HUES64 (cell line): Measurements from ENCODE around the gene SHQ1.

Experiments used
- H3K27ac ChIP-seq: 2 replicates; pipeline ENCODE4 v1.7.0; 2013; ENCODE audit warnings: low read depth, low read length, inconsistent platforms
- H3K27me3 ChIP-seq: 2 replicates; pipeline ENCODE4 v1.6.1; 2013; ENCODE audit warnings: mild to moderate bottlenecking, low read length; ENCODE audit not compliant: insufficient read depth
- H3K36me3 ChIP-seq: 2 replicates; pipeline ENCODE4 v1.6.1; 2013; ENCODE audit warnings: mild to moderate bottlenecking, low read length; ENCODE audit not compliant: insufficient read depth
- H3K4me1 ChIP-seq: 2 replicates; pipeline ENCODE4 v1.6.1; 2013; ENCODE audit warnings: mild to moderate bottlenecking, low read length, moderate library complexity; ENCODE audit not compliant: insufficient read depth
- H3K4me3 ChIP-seq: 2 replicates; pipeline ENCODE4 v1.5.1; 2013; ENCODE audit warnings: mild to moderate bottlenecking, low read length, moderate library complexity
- H3K9ac ChIP-seq: 2 replicates; pipeline ENCODE4 v1.6.1; 2013; ENCODE audit warnings: mild to moderate bottlenecking, low read depth, low read length
- H3K9me3 ChIP-seq: 2 replicates; pipeline ENCODE4 v1.6.1; 2013; ENCODE audit warnings: low read depth, low read length; ENCODE audit not compliant: insufficient read depth
- WGBS: fragments of 150-250, 120-280 bp; methylation state at CpG from one replicate; pipeline ENCODE4 v1.1.7; 2013; ENCODE audit warnings: missing lambda C conversion rate; 5-methylcytosine and 5-hydroxymethylcytosine counted together

Gene SHQ1

GRCh38 chr3:72846166-72846565 is 2.1 kb downstream of the SHQ1 start:
- Histone ChIP-seq H3K36me3 (peaks cover 12% of the 10 kb centered on the region), H3K27me3 (peaks cover 36% of the 10 kb centered on the region), H3K9ac (no peak overlapping the region), H3K9me3 (no peaks in the 10 kb centered on the region), H3K27ac (no peak overlapping the region), H3K4me3 (no peak overlapping the region), H3K4me1 (peaks cover 3% of the 10 kb centered on the region; the same call in 1 of the 2 replicates)
- 94% methylated on average over 10 of the region's 10 CpGs for WGBS

GRCh38 chr3:72844436-72844993 is 3.7 kb downstream of the SHQ1 start:
- 92% methylated on average over 1 of the region's 1 CpG for WGBS
- peaks cover 24% of the 10 kb centered on the region for H3K36me3 ChIP-seq
- H3K4me3 ChIP-seq: no peak overlapping the region
- H3K27ac ChIP-seq: no peak overlapping the region
- H3K4me1 ChIP-seq: peaks cover 3% of the 10 kb centered on the region; the same call in 1 of the 2 replicates
- peaks cover 25% of the 10 kb centered on the region for H3K27me3 ChIP-seq
- no peaks in the 10 kb centered on the region for H3K9me3 ChIP-seq
- H3K9ac ChIP-seq: no peak overlapping the region

- Histone ChIP-seq H3K36me3 (peaks cover 53% of the 10 kb centered on the region), H3K9ac (no peak overlapping the region)
These were observed 9.2 kb downstream of the SHQ1 start for GRCh38 chr3:72839057-72839456.

GRCh38 chr3:72836923-72837322 is 11.3 kb downstream of the SHQ1 start:
- Histone ChIP-seq H3K36me3 (peaks cover 52% of the 10 kb centered on the region), H3K9ac (no peak overlapping the region), H3K4me3 (no peak overlapping the region), H3K4me1 (no peaks in the 10 kb centered on the region), H3K27me3 (no peaks in the 10 kb centered on the region), H3K9me3 (no peaks in the 10 kb centered on the region), H3K27ac (no peak overlapping the region)
- 92% methylated on average over 3 of the region's 3 CpGs for WGBS

More at GRCh38 chr3:72839057-72839456, 9.2 kb downstream of the SHQ1 start:
- H3K9me3 ChIP-seq: no peaks in the 10 kb centered on the region
- H3K27me3 ChIP-seq: no peaks in the 10 kb centered on the region
- no peak overlapping the region for H3K4me3 ChIP-seq
- H3K27ac ChIP-seq: no peak overlapping the region
- H3K4me1 ChIP-seq: no peaks in the 10 kb centered on the region
- WGBS: 95% methylated on average over 3 of the region's 3 CpGs

- 98% methylated on average over 3 of the region's 3 CpGs for WGBS
- Histone ChIP-seq H3K9ac (no peak overlapping the region), H3K27ac (no peak overlapping the region), H3K4me3 (no peak overlapping the region), H3K9me3 (no peaks in the 10 kb centered on the region), H3K4me1 (no peaks in the 10 kb centered on the region), H3K36me3 (peaks cover 52% of the 10 kb centered on the region), H3K27me3 (no peaks in the 10 kb centered on the region)
These were observed 11.8 kb downstream of the SHQ1 start for GRCh38 chr3:72836416-72836815.

GRCh38 chr3:72830452-72831223 is 17.6 kb downstream of the SHQ1 start:
- no peak overlapping the region for H3K9ac ChIP-seq
- no peaks in the 10 kb centered on the region for H3K9me3 ChIP-seq
- no peak overlapping the region for H3K27ac ChIP-seq
- peaks cover 15% of the 10 kb centered on the region for H3K36me3 ChIP-seq
- no peaks in the 10 kb centered on the region for H3K4me1 ChIP-seq
- H3K4me3 ChIP-seq: no peak overlapping the region
- no peaks in the 10 kb centered on the region for H3K27me3 ChIP-seq

GRCh38 chr3:72829701-72830100 is 18.5 kb downstream of the SHQ1 start:
- Histone ChIP-seq H3K4me3 (no peak overlapping the region), H3K27me3 (no peaks in the 10 kb centered on the region), H3K9ac (no peak overlapping the region), H3K4me1 (no peaks in the 10 kb centered on the region), H3K36me3 (peaks cover 13% of the 10 kb centered on the region), H3K27ac (no peak overlapping the region), H3K9me3 (no peaks in the 10 kb centered on the region)

- 77% methylated on average over 8 of the region's 8 CpGs for WGBS
These were observed 27.0 kb downstream of the SHQ1 start for GRCh38 chr3:72821161-72821781.

GRCh38 chr3:72820415-72820814 is 27.8 kb downstream of the SHQ1 start:
- Histone ChIP-seq H3K27me3 (no peaks in the 10 kb centered on the region), H3K27ac (no peak overlapping the region), H3K4me3 (no peak overlapping the region), H3K9me3 (no peaks in the 10 kb centered on the region), H3K9ac (no peak overlapping the region), H3K4me1 (0 out of 2 replicates have a peak, but pooled peaks cover 5% of the 10 kb centered on the region), H3K36me3 (peaks cover 7% of the 10 kb centered on the region)

More at GRCh38 chr3:72821161-72821781, 27.0 kb downstream of the SHQ1 start:
- H3K4me3 ChIP-seq: no peak overlapping the region
- no peak overlapping the region for H3K9ac ChIP-seq
- peaks cover 7% of the 10 kb centered on the region for H3K36me3 ChIP-seq
- no peak overlapping the region for H3K27ac ChIP-seq
- H3K27me3 ChIP-seq: no peaks in the 10 kb centered on the region
- no peaks in the 10 kb centered on the region for H3K9me3 ChIP-seq
- H3K4me1 ChIP-seq: 0 out of 2 replicates have a peak, but pooled peaks cover 5% of the 10 kb centered on the region

- Histone ChIP-seq H3K9me3 (no peaks in the 10 kb centered on the region), H3K36me3 (peaks cover 7% of the 10 kb centered on the region), H3K4me3 (no peak overlapping the region), H3K27ac (no peak overlapping the region), H3K9ac (no peak overlapping the region), H3K27me3 (no peaks in the 10 kb centered on the region), H3K4me1 (0 out of 2 replicates have a peak, but pooled peaks cover 5% of the 10 kb centered on the region)
- WGBS: 100% methylated on average over 1 of the region's 1 CpG
These were observed 29.3 kb downstream of the SHQ1 start for GRCh38 chr3:72818905-72819304.

- H3K9ac ChIP-seq: no peak overlapping the region
- H3K36me3 ChIP-seq: peaks cover 5% of the 10 kb centered on the region; the same call in 1 of the 2 replicates
- H3K27me3 ChIP-seq: no peaks in the 10 kb centered on the region
- H3K9me3 ChIP-seq: no peaks in the 10 kb centered on the region
- WGBS: 90% methylated on average over 2 of the region's 3 CpGs
- H3K27ac ChIP-seq: no peak overlapping the region
- H3K4me1 ChIP-seq: 0 out of 2 replicates have a peak, but pooled peaks cover 5% of the 10 kb centered on the region
- H3K4me3 ChIP-seq: no peak overlapping the region
These were observed 30.0 kb downstream of the SHQ1 start for GRCh38 chr3:72818092-72818773.
